ENCODE results near the gene SCRN2. TPM values are rescaled to one million over a fixed set of nuclear protein-coding genes. Genes with fewer than 3 reads are reported as not detected.

SCRN2 gene
- total and polyA plus RNA-seq, 2 of the 13 experiments (the other 11 are each of a cell fraction or from before 2014, with no cell fraction given): 21.7 to 29.5 TPM

DNA sequence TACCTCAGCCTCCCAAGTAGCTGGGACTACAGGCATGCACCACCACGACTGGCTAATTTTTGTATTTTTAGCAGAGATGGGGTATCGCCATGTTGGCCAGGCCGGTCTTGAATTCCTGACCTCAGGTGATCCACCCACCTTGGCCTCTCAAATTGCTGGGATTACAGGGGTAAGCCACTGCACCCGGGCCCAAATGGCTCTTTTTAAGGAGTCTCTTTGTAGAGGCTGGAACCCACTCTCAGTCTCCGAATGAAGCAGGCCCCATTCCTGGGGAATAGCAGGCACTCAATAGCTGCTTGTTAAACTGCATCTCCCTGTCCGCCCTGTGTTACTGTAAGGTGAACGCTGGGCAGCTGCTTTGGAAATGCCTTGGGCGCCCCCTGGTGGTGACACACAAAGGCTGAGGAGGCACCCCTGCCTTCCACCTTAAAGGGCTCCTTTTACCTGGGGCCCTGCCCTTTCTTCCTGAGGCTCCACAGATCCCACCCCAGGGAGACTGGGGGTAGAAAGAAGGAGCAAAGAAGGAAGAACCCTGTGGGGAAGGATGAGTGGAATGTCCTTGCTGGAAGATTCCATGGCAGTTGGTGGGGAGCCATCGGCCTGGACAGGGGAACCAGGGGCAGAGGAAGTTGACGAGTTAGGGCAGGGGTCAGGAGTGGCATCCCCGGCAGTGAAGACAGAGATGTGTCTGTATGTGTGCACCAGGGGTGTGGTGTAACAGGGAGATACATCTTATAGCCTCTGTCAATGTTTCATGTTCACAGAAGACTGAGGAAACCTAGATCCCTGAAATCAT lies 48.9 kb upstream of the SCRN2 start (continued):
- TF ChIP-seq, protein P1, sequence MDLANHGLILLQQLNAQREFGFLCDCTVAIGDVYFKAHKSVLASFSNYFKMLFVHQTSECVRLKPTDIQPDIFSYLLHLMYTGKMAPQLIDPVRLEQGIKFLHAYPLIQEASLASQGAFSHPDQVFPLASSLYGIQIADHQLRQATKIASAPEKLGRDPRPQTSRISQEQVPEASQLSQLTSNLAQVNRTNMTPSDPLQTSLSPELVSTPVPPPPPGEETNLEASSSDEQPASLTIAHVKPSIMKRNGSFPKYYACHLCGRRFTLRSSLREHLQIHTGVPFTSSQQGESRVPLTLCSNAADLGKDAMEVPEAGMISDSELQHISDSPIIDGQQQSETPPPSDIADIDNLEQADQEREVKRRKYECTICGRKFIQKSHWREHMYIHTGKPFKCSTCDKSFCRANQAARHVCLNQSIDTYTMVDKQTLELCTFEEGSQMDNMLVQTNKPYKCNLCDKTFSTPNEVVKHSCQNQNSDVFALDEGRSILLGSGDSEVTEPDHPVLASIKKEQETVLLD (CRISPR knock-in tag; IDR thresholded peaks at IDR 0.05; ENCODE audit: low read depth): no peak
- TF ChIP-seq CBFB (CRISPR knock-in tag; IDR thresholded peaks at IDR 0.05) (no peak), ISL2 (CRISPR knock-in tag; IDR thresholded peaks at IDR 0.05) (no peak), CENPX (CRISPR knock-in tag; IDR thresholded peaks at IDR 0.05) (no peak), POLR2G (IDR thresholded peaks at IDR 0.05; ENCODE audit: low read depth, low read length) (no peak), ZNF629 (CRISPR knock-in tag; conservative IDR thresholded peaks at IDR 0.05) (no peak), PLSCR1 (CRISPR knock-in tag; IDR thresholded peaks at IDR 0.05; ENCODE audit: borderline replicate concordance) (no peak), ZNF451 (CRISPR knock-in tag; IDR thresholded peaks at IDR 0.05) (no peak), RFX1 (IDR thresholded peaks at IDR 0.05) (no peak), ZFP82 (CRISPR knock-in tag; IDR thresholded peaks at IDR 0.05; ENCODE audit: borderline replicate concordance) (no peak), MEIS1 (CRISPR knock-in tag; IDR thresholded peaks at IDR 0.05; ENCODE audit: borderline replicate concordance) (no peak), MLLT10 (CRISPR knock-in tag; IDR thresholded peaks at IDR 0.05) (no peak), ATM (IDR thresholded peaks at IDR 0.05; ENCODE audit: borderline replicate concordance) (no peak), MXI1 (IDR thresholded peaks at IDR 0.05; ENCODE audit: borderline replicate concordance, low read depth, low read length) (peak; percentile 38; the same call in 1 of the 3 replicates), HOXA5 (CRISPR knock-in tag; IDR thresholded peaks at IDR 0.05) (no peak), ARHGAP35 (CRISPR knock-in tag; IDR thresholded peaks at IDR 0.05; ENCODE audit: borderline replicate concordance) (no peak)
- TF ChIP-seq, protein P2, sequence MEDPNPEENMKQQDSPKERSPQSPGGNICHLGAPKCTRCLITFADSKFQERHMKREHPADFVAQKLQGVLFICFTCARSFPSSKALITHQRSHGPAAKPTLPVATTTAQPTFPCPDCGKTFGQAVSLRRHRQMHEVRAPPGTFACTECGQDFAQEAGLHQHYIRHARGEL (CRISPR knock-in tag; IDR thresholded peaks at IDR 0.05): no peak
- TF ChIP-seq, protein P3, sequence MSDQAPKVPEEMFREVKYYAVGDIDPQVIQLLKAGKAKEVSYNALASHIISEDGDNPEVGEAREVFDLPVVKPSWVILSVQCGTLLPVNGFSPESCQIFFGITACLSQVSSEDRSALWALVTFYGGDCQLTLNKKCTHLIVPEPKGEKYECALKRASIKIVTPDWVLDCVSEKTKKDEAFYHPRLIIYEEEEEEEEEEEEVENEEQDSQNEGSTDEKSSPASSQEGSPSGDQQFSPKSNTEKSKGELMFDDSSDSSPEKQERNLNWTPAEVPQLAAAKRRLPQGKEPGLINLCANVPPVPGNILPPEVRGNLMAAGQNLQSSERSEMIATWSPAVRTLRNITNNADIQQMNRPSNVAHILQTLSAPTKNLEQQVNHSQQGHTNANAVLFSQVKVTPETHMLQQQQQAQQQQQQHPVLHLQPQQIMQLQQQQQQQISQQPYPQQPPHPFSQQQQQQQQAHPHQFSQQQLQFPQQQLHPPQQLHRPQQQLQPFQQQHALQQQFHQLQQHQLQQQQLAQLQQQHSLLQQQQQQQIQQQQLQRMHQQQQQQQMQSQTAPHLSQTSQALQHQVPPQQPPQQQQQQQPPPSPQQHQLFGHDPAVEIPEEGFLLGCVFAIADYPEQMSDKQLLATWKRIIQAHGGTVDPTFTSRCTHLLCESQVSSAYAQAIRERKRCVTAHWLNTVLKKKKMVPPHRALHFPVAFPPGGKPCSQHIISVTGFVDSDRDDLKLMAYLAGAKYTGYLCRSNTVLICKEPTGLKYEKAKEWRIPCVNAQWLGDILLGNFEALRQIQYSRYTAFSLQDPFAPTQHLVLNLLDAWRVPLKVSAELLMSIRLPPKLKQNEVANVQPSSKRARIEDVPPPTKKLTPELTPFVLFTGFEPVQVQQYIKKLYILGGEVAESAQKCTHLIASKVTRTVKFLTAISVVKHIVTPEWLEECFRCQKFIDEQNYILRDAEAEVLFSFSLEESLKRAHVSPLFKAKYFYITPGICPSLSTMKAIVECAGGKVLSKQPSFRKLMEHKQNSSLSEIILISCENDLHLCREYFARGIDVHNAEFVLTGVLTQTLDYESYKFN (CRISPR knock-in tag; conservative IDR thresholded peaks at IDR 0.05): no peak
- TF ChIP-seq, protein P4, sequence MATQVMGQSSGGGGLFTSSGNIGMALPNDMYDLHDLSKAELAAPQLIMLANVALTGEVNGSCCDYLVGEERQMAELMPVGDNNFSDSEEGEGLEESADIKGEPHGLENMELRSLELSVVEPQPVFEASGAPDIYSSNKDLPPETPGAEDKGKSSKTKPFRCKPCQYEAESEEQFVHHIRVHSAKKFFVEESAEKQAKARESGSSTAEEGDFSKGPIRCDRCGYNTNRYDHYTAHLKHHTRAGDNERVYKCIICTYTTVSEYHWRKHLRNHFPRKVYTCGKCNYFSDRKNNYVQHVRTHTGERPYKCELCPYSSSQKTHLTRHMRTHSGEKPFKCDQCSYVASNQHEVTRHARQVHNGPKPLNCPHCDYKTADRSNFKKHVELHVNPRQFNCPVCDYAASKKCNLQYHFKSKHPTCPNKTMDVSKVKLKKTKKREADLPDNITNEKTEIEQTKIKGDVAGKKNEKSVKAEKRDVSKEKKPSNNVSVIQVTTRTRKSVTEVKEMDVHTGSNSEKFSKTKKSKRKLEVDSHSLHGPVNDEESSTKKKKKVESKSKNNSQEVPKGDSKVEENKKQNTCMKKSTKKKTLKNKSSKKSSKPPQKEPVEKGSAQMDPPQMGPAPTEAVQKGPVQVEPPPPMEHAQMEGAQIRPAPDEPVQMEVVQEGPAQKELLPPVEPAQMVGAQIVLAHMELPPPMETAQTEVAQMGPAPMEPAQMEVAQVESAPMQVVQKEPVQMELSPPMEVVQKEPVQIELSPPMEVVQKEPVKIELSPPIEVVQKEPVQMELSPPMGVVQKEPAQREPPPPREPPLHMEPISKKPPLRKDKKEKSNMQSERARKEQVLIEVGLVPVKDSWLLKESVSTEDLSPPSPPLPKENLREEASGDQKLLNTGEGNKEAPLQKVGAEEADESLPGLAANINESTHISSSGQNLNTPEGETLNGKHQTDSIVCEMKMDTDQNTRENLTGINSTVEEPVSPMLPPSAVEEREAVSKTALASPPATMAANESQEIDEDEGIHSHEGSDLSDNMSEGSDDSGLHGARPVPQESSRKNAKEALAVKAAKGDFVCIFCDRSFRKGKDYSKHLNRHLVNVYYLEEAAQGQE (IDR thresholded peaks at IDR 0.05; ENCODE audit: borderline replicate concordance in 1 of 2, low read depth in 1 of 2, low read length in 2 of 2): no peak

Data from HepG2 (cell line).